GM12878 (cell line): ENCODE results near the gene GRIFIN. TPM values are rescaled to one million over a fixed set of nuclear protein-coding genes. Genes with fewer than 3 reads are reported as not detected.

Experiments used
- ATAC-seq: fragments of 200-7000 bp; cut with Tn5 transposase; 3 replicates; pipeline ENCODE4 v1.9.1; 2020; ENCODE audit warnings: mild to moderate bottlenecking, moderate library complexity
- BruUV-seq: library from RNA; stranded (reverse); fragments of 400-500 nt; replicated peaks from 2 replicates; lab custom pipeline; 2021; lab: Mats Ljungman, UMichigan
- CTCF ChIA-PET: fragments of 300-600 bp; sonication (Branson Sonifier 250); formaldehyde crosslinking; extraction: SDS; loops from one replicate; lab custom pipeline; 2021; ENCODE audit warnings: inconsistent platforms; lab: Yijun Ruan, JAX
- POLR2A ChIA-PET: fragments of 350-600 bp; formaldehyde crosslinking; extraction: SDS; loops from one replicate; lab custom pipeline; 2021; ENCODE audit warnings: inconsistent platforms; lab: Charles Lee
- RAD21 ChIA-PET: fragments of 300-600 bp; sonication (Branson Sonifier 250); formaldehyde crosslinking; loops from one replicate; lab custom pipeline; 2023; ENCODE audit warnings: antibody characterized with exemption; ENCODE audit not compliant: unreplicated experiment; lab: Charles Lee
- SMC1A ChIA-PET: fragments of 300-600 bp; sonication (Branson Sonifier 250); formaldehyde crosslinking; loops from one replicate; lab custom pipeline; 2023; ENCODE audit not compliant: unreplicated experiment, uncharacterized antibody; lab: Charles Lee
- DNase-seq: peaks from one replicate; pipeline ENCODE4 v3.0.0-alpha.2; 2011; ENCODE audit warnings: low read depth, low spot score
- FAIRE-seq: peaks from 3 replicates; lab custom pipeline; 2011; peaks lifted over from hg19 to GRCh38; lab: Jason Lieb, UNC
- H2AFZ ChIP-seq: 2 replicates; pipeline ENCODE4 v1.6.0; 2011; ENCODE audit warnings: low read depth, low read length, control low read depth; ENCODE audit not compliant: control insufficient read depth
- H3K27ac ChIP-seq: 2 replicates; pipeline ENCODE4 v1.5.1; 2011; ENCODE audit warnings: control low read depth; ENCODE audit not compliant: control insufficient read depth, insufficient read depth
- H3K27me3 ChIP-seq, 2 experiments: replicated peaks in 1 of 2; 2 replicates each; pipeline versions ENCODE4 v1.6.0 to v1.6.1; 2011; ENCODE audit warnings: low read length in 1 of 2; ENCODE audit not compliant: control insufficient read depth in 2 of 2, insufficient read depth in 2 of 2
- H3K36me3 ChIP-seq, 2 experiments: 2 replicates each; pipeline ENCODE4 v1.5.1; 2011; ENCODE audit warnings: low read length in 1 of 2; ENCODE audit not compliant: control insufficient read depth in 2 of 2, insufficient read depth in 2 of 2
- H3K4me1 ChIP-seq: 2 replicates; pipeline ENCODE4 v1.6.1; 2011; ENCODE audit warnings: mild to moderate bottlenecking, low read length, moderate library complexity, mixed read lengths; ENCODE audit not compliant: control insufficient read depth, insufficient read depth
- H3K4me2 ChIP-seq: 2 replicates; pipeline ENCODE4 v1.6.0; 2011; ENCODE audit warnings: control low read depth; ENCODE audit not compliant: control insufficient read depth, insufficient read depth
- H3K4me3 ChIP-seq: fragments of 200-600 bp; sonication (generic); 2 replicates; pipeline ENCODE4 v1.5.1; 2016
- H3K79me2 ChIP-seq: 2 replicates; pipeline ENCODE4 v1.6.0; 2011; ENCODE audit warnings: low read length; ENCODE audit not compliant: control insufficient read depth, insufficient read depth
- H3K9ac ChIP-seq: 2 replicates; pipeline ENCODE4 v1.8.0; 2011; ENCODE audit warnings: low read length, control low read depth, mixed read lengths; ENCODE audit not compliant: control insufficient read depth, insufficient read depth
- H3K9me3 ChIP-seq: replicated peaks from 3 replicates; pipeline ENCODE4 v1.5.1; 2011; ENCODE audit warnings: mild to moderate bottlenecking, low read length; ENCODE audit not compliant: control insufficient read depth, insufficient read depth
- H4K20me1 ChIP-seq: 2 replicates; pipeline ENCODE4 v1.6.0; 2011; ENCODE audit not compliant: control insufficient read depth, insufficient read depth
- ASH2L ChIP-seq: fragments of 300-600, 200-600 bp; sonication (generic); IDR thresholded peaks from 2 replicates; pipeline ENCODE4 v1.6.1; 2017; ENCODE audit warnings: low read depth, mild to moderate bottlenecking, borderline replicate concordance
- CBX3 ChIP-seq: fragments of 200-600 bp; sonication (generic); IDR thresholded peaks from 2 replicates; pipeline ENCODE4 v1.6.1; 2016; ENCODE audit warnings: low read depth, borderline replicate concordance
- ETV6 ChIP-seq, 2 experiments: fragments of 450-650 bp in 1 of 2; IDR thresholded peaks in 1 of 2; conservative IDR thresholded peaks in 1 of 2; 2 replicates each; pipeline ENCODE4 v1.6.1; 2014; ENCODE audit warnings: antibody characterized with exemption in 1 of 2, borderline replicate concordance in 1 of 2, low read depth in 1 of 2, mild to moderate bottlenecking in 1 of 2, moderate library complexity in 1 of 2
- FOXM1 ChIP-seq: IDR thresholded peaks from 2 replicates; pipeline ENCODE4 v1.6.1; 2012; ENCODE audit warnings: low read depth, mild to moderate bottlenecking, inconsistent platforms, low read length, moderate library complexity
- GATAD2B ChIP-seq: fragments of 450-650 bp; conservative IDR thresholded peaks from 2 replicates; pipeline ENCODE4 v1.6.1; 2017; ENCODE audit warnings: low read depth, mild to moderate bottlenecking, moderate library complexity
- HDAC2 ChIP-seq: fragments of 200-600 bp; sonication (generic); IDR thresholded peaks from 2 replicates; pipeline ENCODE4 v1.6.1; 2017
- HDAC6 ChIP-seq: fragments of 200-600 bp; sonication (generic); IDR thresholded peaks from one replicate; pipeline ENCODE4 v1.8.0; 2017; ENCODE audit warnings: antibody characterized with exemption; ENCODE audit not compliant: unreplicated experiment
- IRF3 ChIP-seq: fragments of 450-650 bp; IDR thresholded peaks from 2 replicates; pipeline ENCODE4 v1.6.1; 2014; ENCODE audit warnings: mild to moderate bottlenecking
- NFYA ChIP-seq: IDR thresholded peaks from 2 replicates; pipeline ENCODE4 v1.6.1; 2011; ENCODE audit warnings: low read depth, mild to moderate bottlenecking, low read length, improper control_type of control experiment, borderline replicate concordance
- POLR2AphosphoS2 ChIP-seq: IDR thresholded peaks from 2 replicates; pipeline ENCODE4 v1.6.1; 2011; ENCODE audit warnings: low read depth, mild to moderate bottlenecking, low read length, improper control_type of control experiment, moderate library complexity
- WGBS: methylation state at CpG from one replicate; pipeline ENCODE4 v1.1.6; 2016; ENCODE audit warnings: low lambda C conversion rate; ENCODE audit not compliant: insufficient replicate concordance, insufficient coverage; ENCODE audit errors: missing lambda C conversion rate; 5-methylcytosine and 5-hydroxymethylcytosine counted together
- in situ Hi-C: fragments of 300-500 bp; cut with MboI; formaldehyde crosslinking; loops from 9 replicates; pipeline ENCODE4 v1.14.3; 2018; ENCODE audit warnings: mixed read lengths
- intact Hi-C: fragments of 100-400 bp; cut with micrococcal nuclease; formaldehyde crosslinking; loops from one replicate; pipeline ENCODE4 v1.14.2; 2022; ENCODE audit not compliant: unreplicated experiment
- polyA plus RNA-seq, 11 experiments: library from polyadenylated mRNA; depleted of rRNA in 4 of 11; unstranded in 6 of 11; stranded (reverse) in 5 of 11; fragments of >200 nt; fragmentation: Nextera tagmentation in 4 of 11; fragmentation: Illumina TruSeq in 1 of 11; extraction: Ambion mirVana in 4 of 11; extraction: Trizol in 1 of 11; gene quantifications; 1 replicate in 1 of 11; 2 replicates in 10 of 11; pipeline versions ENCODE4 v1.2.1 to v1.2.3, GENCODE V29; 2011 to 2016; ENCODE audit warnings: inconsistent platforms in 2 of 11, missing spikeins in 2 of 11, low read depth in 1 of 11
- total RNA-seq, 4 experiments: library from RNA; depleted of rRNA in 3 of 4; stranded (reverse); fragments of >200 nt in 3 of 4; fragmentation: Illumina TruSeq in 1 of 4; extraction: Trizol in 1 of 4; gene quantifications; 2 replicates each; pipeline versions ENCODE4 v1.2.1 to v1.2.3, GENCODE V29; 2013 to 2021
- TF ChIP-seq, protein P1 (sequence below): IDR thresholded peaks from 2 replicates; pipeline ENCODE4 v1.6.1; 2012; ENCODE audit warnings: low read depth, low read length, improper control_type of control experiment
- TF ChIP-seq, protein P2 (sequence below): fragments of 450-650 bp; IDR thresholded peaks from 2 replicates; pipeline ENCODE4 v1.6.1; 2018; ENCODE audit warnings: borderline replicate concordance, mild to moderate bottlenecking; ENCODE audit not compliant: partially characterized antibody
- TF ChIP-seq, protein P3 (sequence below): IDR thresholded peaks from 2 replicates; pipeline ENCODE4 v1.6.1; 2011; ENCODE audit warnings: borderline replicate concordance, low read depth, mild to moderate bottlenecking, moderate library complexity, low read length; ENCODE audit not compliant: insufficient read depth, poor library complexity, severe bottlenecking

The GRIFIN gene
- total and polyA plus RNA-seq, 10 of the 15 experiments (the other 5 are each of a cell fraction or from before 2014, with no cell fraction given) = not detected

DNA sequence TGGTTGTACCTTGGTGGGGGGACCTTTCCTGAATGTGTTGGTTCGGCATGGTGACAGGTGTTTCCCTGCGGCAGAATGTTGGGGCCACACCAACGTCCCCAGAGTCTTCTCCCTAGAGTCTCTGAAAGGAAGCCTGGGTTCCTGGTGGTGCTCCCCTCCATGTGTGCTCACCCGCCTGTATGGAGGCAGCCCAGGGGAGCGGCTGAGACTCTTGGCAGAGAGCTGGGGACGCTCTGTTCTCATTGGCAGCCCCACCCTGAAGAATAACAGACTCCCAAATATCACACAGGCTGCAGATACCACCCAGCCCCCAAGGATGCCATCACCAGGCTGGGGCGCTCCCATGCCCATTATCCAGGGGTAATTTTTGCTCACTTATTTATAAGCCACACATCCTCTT is 38.0 kb downstream of the GRIFIN start:
- no TSS peak for BruUV-seq
- Histone ChIP-seq H3K79me2 (no peaks in the 10 kb centered on the region), H3K9me3 (no peaks in the 10 kb centered on the region; the same call in 2 of the 3 replicates), H4K20me1 (0 out of 2 replicates have a peak, but pooled peaks cover 8% of the 10 kb centered on the region), H2AFZ (no peak overlapping the region), H3K4me1 (no peaks in the 10 kb centered on the region), H3K4me2 (no peak overlapping the region), H3K27ac (no peak overlapping the region), H3K36me3 (peaks cover 3 to 24% of the 10 kb centered on the region in 2 experiments), H3K4me3 (no peak overlapping the region), H3K27me3 (no peaks in the 10 kb centered on the region), H3K9ac (no peak overlapping the region)
- WGBS = 58% methylated on average over 7 of the region's 7 CpGs
- ATAC-seq = no peak
- SMC1A ChIA-PET = interaction anchor here (1.1 kb wide), 1 partner anchor 90 kb away, joined by 3 read pairs; no protein-coding TSS in a partner anchor
- TF ChIP-seq ETV6 (conservative IDR thresholded peaks at IDR 0.05 in 1 of 2, IDR thresholded peaks at IDR 0.05 in 1 of 2; ENCODE audit: borderline replicate concordance in 1 of 2, low read depth in 1 of 2) = no peak
- TF ChIP-seq, protein P1, sequence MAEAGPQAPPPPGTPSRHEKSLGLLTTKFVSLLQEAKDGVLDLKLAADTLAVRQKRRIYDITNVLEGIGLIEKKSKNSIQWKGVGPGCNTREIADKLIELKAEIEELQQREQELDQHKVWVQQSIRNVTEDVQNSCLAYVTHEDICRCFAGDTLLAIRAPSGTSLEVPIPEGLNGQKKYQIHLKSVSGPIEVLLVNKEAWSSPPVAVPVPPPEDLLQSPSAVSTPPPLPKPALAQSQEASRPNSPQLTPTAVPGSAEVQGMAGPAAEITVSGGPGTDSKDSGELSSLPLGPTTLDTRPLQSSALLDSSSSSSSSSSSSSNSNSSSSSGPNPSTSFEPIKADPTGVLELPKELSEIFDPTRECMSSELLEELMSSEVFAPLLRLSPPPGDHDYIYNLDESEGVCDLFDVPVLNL = no peak
- TF ChIP-seq FOXM1 = no peak
- no peak for TF ChIP-seq ASH2L
- TF ChIP-seq HDAC2 = no peak
- TF ChIP-seq, protein P2, sequence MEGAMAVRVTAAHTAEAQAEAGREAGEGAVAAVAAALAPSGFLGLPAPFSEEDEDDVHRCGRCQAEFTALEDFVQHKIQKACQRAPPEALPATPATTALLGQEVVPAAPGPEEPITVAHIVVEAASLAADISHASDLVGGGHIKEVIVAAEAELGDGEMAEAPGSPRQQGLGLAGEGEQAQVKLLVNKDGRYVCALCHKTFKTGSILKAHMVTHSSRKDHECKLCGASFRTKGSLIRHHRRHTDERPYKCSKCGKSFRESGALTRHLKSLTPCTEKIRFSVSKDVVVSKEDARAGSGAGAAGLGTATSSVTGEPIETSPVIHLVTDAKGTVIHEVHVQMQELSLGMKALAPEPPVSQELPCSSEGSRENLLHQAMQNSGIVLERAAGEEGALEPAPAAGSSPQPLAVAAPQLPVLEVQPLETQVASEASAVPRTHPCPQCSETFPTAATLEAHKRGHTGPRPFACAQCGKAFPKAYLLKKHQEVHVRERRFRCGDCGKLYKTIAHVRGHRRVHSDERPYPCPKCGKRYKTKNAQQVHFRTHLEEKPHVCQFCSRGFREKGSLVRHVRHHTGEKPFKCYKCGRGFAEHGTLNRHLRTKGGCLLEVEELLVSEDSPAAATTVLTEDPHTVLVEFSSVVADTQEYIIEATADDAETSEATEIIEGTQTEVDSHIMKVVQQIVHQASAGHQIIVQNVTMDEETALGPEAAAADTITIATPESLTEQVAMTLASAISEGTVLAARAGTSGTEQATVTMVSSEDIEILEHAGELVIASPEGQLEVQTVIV = no peak
- no peak for TF ChIP-seq IRF3
- TF ChIP-seq HDAC6 = no peak
- no peak for TF ChIP-seq POLR2AphosphoS2
- TF ChIP-seq CBX3 = no peak
- TF ChIP-seq NFYA = no peak
- TF ChIP-seq, protein P3, sequence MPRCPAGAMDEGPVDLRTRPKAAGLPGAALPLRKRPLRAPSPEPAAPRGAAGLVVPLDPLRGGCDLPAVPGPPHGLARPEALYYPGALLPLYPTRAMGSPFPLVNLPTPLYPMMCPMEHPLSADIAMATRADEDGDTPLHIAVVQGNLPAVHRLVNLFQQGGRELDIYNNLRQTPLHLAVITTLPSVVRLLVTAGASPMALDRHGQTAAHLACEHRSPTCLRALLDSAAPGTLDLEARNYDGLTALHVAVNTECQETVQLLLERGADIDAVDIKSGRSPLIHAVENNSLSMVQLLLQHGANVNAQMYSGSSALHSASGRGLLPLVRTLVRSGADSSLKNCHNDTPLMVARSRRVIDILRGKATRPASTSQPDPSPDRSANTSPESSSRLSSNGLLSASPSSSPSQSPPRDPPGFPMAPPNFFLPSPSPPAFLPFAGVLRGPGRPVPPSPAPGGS = no peak
- TF ChIP-seq GATAD2B = no peak
- intact Hi-C loops = no loop called here
- in situ Hi-C loops = no loop called here
- RAD21 ChIA-PET = no interaction called here
- CTCF ChIA-PET = interaction anchor here (0.6 to 1.4 kb wide), 2 partner anchors 22 to 31 kb away, joined by 3 read pairs; no protein-coding TSS in a partner anchor
- no peak for DNase-seq
- no peak for FAIRE-seq
- POLR2A ChIA-PET = interaction anchor here (0.9 kb wide), 1 partner anchor 20 kb away, joined by 3 read pairs; no protein-coding TSS in a partner anchor
